GM18873 (cell line): ENCODE data around the gene ALDH2.
"Not testable (repeated sequence)": the region's sequence is repeated elsewhere in the genome, so short reads cannot be mapped to it uniquely, and the experiment has no call there.

Experiments
- ATAC-seq: cut with Tn5 transposase; IDR thresholded peaks from one replicate; pipeline ENCODE4 v1.9.1; 2021; ENCODE audit warnings: mild to moderate bottlenecking, moderate library complexity, moderate number of reproducible peaks; ENCODE audit not compliant: unreplicated experiment, low FRiP score

ALDH2 gene

GRCh38 chr12:111766608-111767361 is at the start of gene ALDH2:
ALDH2 (plus strand) TSS chr12:111766933; CDS start chr12:111766983, 50 bp downstream.
- no peak for ATAC-seq

DNA sequence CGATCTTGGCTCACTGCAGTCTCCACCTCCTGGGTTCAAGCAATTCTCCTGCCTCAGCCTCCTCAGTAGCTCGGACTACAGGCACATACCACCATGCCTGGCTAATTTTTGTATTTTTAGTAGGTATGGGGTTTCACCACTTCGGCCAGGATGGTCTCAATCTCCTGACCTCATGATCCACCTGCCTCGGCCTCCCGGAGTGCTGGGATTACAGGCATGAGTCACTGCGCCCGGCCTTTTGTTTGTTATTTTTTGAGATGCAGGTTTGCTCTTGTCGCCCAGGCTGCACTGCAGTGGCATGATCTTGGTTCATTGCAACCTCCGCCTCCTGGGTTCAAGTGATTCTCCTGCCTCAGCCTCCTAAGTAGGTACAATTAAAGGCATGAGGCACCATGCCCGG is 47.4 kb upstream of the ALDH2 start:
- not testable (repeated sequence) for ATAC-seq

- ATAC-seq: no peak
Observed at GRCh38 chr12:111720457-111720856, 46.3 kb upstream of the ALDH2 start.

- ATAC-seq: not testable (repeated sequence)
Observed at GRCh38 chr12:111723646-111724360, 42.9 kb upstream of the ALDH2 start.

DNA sequence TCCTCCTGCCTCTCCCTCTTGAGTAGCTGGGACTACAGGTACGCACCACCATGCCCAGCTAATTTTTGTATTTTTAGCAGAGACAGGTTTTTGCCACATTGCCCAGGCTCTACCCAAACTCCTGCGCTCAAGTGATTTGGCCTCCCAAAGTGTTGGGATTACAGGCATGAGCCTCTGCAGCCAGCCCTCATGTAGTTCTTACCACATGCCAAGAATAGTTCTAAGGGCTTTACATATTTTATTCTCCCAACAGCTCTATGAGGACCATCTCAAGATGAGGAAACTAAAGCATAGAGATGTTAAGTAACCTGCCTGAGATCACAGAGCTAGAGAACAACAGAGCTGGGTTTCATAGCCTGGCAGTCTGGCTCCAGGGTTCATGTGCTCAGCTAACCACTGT is 37.9 kb upstream of the ALDH2 start:
- no peak for ATAC-seq

- ATAC-seq: no peak
Observed at GRCh38 chr12:111730420-111730819, 36.3 kb upstream of the ALDH2 start.

DNA sequence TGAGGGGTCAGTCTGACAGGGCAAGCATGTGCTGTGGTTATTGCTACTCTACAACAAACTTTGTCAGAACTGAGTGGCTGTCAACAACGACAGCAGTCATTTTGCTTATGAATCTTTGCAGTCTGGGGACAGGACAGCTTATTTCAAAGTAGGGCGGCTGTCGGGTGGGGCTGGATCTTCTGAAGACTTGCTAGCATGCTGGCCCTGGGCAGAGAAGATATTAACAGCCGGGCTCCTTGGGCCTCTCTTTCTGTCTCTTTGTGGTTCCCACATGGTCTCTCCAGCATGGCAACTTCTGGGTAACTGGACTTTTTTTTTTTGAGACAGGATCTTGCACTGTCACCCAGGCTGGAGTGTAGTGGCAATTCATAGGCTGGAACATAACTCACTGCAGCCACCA is 33.9 kb upstream of the ALDH2 start:
- no peak for ATAC-seq

GRCh38 chr12:111733340-111733915 is 33.3 kb upstream of the ALDH2 start:
- ATAC-seq: no peak

DNA sequence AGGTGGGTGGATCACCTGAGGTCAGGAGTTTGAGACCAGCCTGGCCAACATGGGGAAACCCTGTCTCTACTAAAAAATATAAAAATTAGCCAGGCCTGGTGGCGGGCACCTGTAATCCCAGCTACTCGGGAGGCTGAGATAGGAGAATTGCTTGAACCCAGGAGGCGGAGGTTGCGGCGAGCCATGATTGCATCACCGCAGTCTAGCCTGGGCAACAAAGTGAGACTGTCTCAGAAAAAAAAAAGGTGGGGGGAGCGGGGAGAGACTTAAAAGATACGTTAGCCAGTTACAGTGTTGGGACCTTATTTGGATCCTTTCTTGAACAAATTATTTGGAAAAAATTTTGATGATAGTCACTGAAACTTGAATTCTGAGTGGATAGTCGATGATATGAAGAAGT is 27.2 kb upstream of the ALDH2 start:
- ATAC-seq: not testable (repeated sequence)

- ATAC-seq: no peak
Observed at GRCh38 chr12:111741235-111741812, 25.4 kb upstream of the ALDH2 start.

DNA sequence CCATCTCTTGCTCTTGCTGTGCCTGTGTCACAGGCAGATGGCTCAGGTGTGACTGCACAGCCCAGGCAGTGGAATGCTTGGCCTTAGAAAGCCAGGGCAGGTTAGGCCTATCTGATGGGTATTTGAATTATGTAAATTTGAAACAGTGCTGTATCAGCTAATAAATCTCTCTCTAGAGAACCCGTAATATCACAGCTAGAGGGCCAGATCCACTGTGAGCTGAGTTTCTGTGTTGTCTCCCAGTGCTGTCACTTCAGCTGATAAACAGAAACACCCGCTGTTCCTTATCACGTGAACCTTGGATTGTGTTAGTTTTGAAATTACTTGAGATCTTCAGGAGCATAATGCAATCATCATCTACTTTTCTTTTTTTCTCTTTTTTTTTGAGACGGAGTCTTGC is 21.5 kb upstream of the ALDH2 start:
- ATAC-seq: no peak

DNA sequence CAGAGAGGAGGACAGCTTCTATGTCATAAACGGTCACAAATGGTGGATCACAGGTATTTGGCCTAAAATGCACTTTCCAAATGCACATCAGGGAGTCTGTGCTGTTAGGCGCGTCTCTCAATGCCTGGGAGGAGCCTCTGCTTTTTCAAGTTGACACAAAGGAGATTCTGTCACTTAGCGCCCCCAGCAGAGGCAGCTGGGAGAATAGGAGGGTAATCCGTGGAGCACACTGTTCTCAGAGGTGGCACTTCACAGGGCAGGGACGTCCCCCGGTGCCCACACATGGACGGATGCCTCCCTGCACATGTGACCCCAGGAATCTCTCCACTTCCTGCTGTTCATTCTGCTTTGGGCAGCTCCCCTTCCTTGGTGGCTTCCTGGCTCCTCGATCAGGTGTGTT is 19.4 kb upstream of the ALDH2 start:
- ATAC-seq: no peak

GRCh38 chr12:111748151-111748672 is 18.5 kb upstream of the ALDH2 start:
- ATAC-seq: no peak

- no peak for ATAC-seq
Observed at GRCh38 chr12:111748867-111749266, 17.9 kb upstream of the ALDH2 start.

- ATAC-seq: no peak
Observed at GRCh38 chr12:111749391-111749790, 17.3 kb upstream of the ALDH2 start.

DNA sequence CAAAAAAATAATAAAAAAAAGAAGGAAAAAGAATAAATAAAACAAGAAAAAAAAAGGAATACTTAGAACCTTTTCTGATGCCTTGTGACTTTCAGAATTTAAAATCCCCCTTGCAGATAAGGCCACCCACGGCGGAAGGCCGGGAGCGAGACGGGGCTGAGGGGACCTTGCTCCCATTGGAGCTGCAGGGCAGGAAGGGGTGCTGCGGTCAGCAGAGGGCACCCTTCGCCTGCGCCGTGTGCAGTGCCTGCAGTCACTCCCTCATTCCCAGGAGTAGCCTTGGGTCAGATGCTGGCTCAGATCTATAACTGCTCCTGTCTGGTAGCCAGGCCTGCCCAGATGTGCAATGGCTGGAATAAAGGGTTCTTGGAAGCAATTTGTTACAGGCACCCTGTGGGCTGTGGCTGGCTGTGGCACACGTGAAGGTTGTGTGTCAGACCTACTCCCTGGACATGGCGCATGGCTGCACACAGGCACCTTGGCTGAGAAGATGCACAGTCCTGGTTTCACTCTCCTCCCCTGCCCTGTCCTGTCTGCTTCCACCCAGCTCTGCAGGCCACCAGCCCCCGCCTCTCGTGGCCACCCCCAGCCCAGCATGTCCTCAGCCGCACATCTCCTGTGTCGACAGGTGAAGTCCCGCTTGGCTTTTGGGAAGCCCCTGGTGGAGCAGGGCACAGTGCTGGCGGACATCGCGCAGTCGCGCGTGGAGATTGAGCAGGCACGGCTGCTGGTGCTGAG is 13.4 kb upstream of the ALDH2 start:
- ATAC-seq: no peak

DNA sequence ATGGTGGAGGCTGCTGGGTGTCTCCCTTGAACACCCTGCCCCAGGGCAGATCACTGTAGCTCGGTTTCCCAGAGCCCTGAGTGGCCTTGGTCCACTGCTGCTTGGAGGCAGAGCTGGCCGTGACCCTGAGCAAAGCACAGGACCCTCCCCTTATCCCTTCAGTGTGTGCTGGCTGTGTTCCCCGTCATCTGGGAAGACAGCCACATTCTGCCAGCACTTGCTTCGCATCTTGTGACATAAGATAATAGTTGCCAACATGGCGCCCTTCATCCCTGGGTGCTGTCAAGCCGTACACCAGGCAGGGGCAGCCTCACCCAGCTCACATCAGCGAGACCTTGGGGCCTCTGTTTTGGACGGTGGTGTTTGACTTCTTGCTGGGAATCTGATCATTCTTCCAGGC is 12.1 kb upstream of the ALDH2 start:
- ATAC-seq: no peak

GRCh38 chr12:111756196-111756595 is 10.5 kb upstream of the ALDH2 start:
- ATAC-seq: no peak

GRCh38 chr12:111756681-111757080 is 10.1 kb upstream of the ALDH2 start:
- ATAC-seq: no peak

GRCh38 chr12:111757361-111758119 is 9.2 kb upstream of the ALDH2 start:
- ATAC-seq: no peak
